HEK293 (cell line): Measurements from ENCODE around the gene SFXN2.
A peak's percentile ranks its signal among the peaks of the same experiment; 100 is the strongest.

Source experiments
- CTCF ChIA-PET: fragments of 350-600 bp; formaldehyde crosslinking; extraction: SDS; loops from one replicate; lab custom pipeline; 2021; ENCODE audit warnings: antibody characterized with exemption; lab: Yijun Ruan, JAX
- POLR2A ChIA-PET: fragments of 300-600 bp; formaldehyde crosslinking; extraction: SDS; loops from one replicate; lab custom pipeline; 2020; ENCODE audit warnings: antibody characterized with exemption, inconsistent platforms; lab: Yijun Ruan, JAX
- H3K27ac ChIP-seq: fragments of 200-500 bp; sonication (Bioruptor generic); 2 replicates; pipeline ENCODE4 v1.5.1; 2014; ENCODE audit warnings: low read depth, low read length, control low read depth, inconsistent platforms; ENCODE audit errors: extremely low read depth
- H3K36me3 ChIP-seq, 2 experiments: fragments of 200-500 bp in 1 of 2; sonication (Bioruptor generic) in 1 of 2; 1 replicate in 1 of 2; 2 replicates in 1 of 2; pipeline ENCODE4 v1.5.1; 2014 to 2017; ENCODE audit warnings: inconsistent platforms in 2 of 2, low read length in 2 of 2; ENCODE audit not compliant: control insufficient read depth in 2 of 2, insufficient read depth in 1 of 2
- H3K4me1 ChIP-seq: fragments of 200-500 bp; sonication (Bioruptor generic); 2 replicates; pipeline ENCODE4 v1.5.1; 2014; ENCODE audit warnings: mild to moderate bottlenecking, low read length, inconsistent platforms; ENCODE audit not compliant: control insufficient read depth, insufficient read depth
- H3K4me3 ChIP-seq: 2 replicates; pipeline ENCODE4 v1.5.1; 2011; ENCODE audit warnings: low read depth, mild to moderate bottlenecking, control low read depth, low read length, moderate library complexity
- H3K9me3 ChIP-seq: fragments of 200-500 bp; sonication (Bioruptor generic); 2 replicates; pipeline ENCODE4 v1.5.1; 2014; ENCODE audit warnings: low read depth, low read length, inconsistent platforms; ENCODE audit not compliant: control insufficient read depth, insufficient read depth
- BCL11B ChIP-seq: fragments of 450-650 bp; formaldehyde crosslinking; IDR thresholded peaks from 2 replicates; pipeline ENCODE4 v1.5.1; 2016; ENCODE audit warnings: low read depth, missing biosample characterization, missing genetic modification characterization
- EGR2 ChIP-seq: fragments of 450-650 bp; formaldehyde crosslinking; IDR thresholded peaks from 2 replicates; pipeline ENCODE4 v1.5.1; 2016; ENCODE audit warnings: low read depth, missing biosample characterization, missing genetic modification characterization
- SCRT1 ChIP-seq: fragments of 450-650 bp; formaldehyde crosslinking; IDR thresholded peaks from 2 replicates; pipeline ENCODE4 v1.5.1; 2016; ENCODE audit warnings: missing biosample characterization, missing genetic modification characterization, borderline replicate concordance
- TSHZ1 ChIP-seq: fragments of 450-650 bp; formaldehyde crosslinking; IDR thresholded peaks from 2 replicates; pipeline ENCODE4 v1.5.1; 2016; ENCODE audit warnings: missing biosample characterization, missing genetic modification characterization, borderline replicate concordance
- ZBTB10 ChIP-seq: fragments of 450-650 bp; formaldehyde crosslinking; IDR thresholded peaks from 2 replicates; pipeline ENCODE4 v1.5.1; 2016; ENCODE audit warnings: missing biosample characterization, missing genetic modification characterization
- ZBTB21 ChIP-seq: fragments of 450-650 bp; formaldehyde crosslinking; IDR thresholded peaks from 2 replicates; pipeline ENCODE4 v1.5.1; 2017; ENCODE audit warnings: missing biosample characterization, missing genetic modification characterization
- ZNF10 ChIP-seq: fragments of 450-650 bp; formaldehyde crosslinking; IDR thresholded peaks from 2 replicates; pipeline ENCODE4 v1.5.1; 2017; ENCODE audit warnings: missing biosample characterization, missing genetic modification characterization
- ZNF121 ChIP-seq: fragments of 450-650 bp; formaldehyde crosslinking; IDR thresholded peaks from 2 replicates; pipeline ENCODE4 v1.5.1; 2016; ENCODE audit warnings: missing biosample characterization, missing genetic modification characterization
- ZNF133 ChIP-seq: fragments of 450-650 bp; formaldehyde crosslinking; IDR thresholded peaks from 2 replicates; pipeline ENCODE4 v1.5.1; 2016; ENCODE audit warnings: missing biosample characterization, missing genetic modification characterization
- ZNF148 ChIP-seq: fragments of 450-650 bp; formaldehyde crosslinking; IDR thresholded peaks from 2 replicates; pipeline ENCODE4 v1.5.0; 2017; ENCODE audit warnings: missing biosample characterization, missing genetic modification characterization, borderline replicate concordance
- ZNF24 ChIP-seq: fragments of 450-650 bp; formaldehyde crosslinking; IDR thresholded peaks from 2 replicates; pipeline ENCODE4 v1.5.1; 2016; ENCODE audit warnings: missing biosample characterization, missing genetic modification characterization
- ZNF26 ChIP-seq: fragments of 450-650 bp; formaldehyde crosslinking; IDR thresholded peaks from 2 replicates; pipeline ENCODE4 v1.5.1; 2016; ENCODE audit warnings: missing biosample characterization, missing genetic modification characterization
- ZNF341 ChIP-seq: fragments of 450-650 bp; formaldehyde crosslinking; IDR thresholded peaks from 2 replicates; pipeline ENCODE4; 2016; ENCODE audit warnings: low read depth, missing biosample characterization, missing genetic modification characterization
- ZNF398 ChIP-seq: fragments of 450-650 bp; formaldehyde crosslinking; IDR thresholded peaks from 2 replicates; pipeline ENCODE4 v1.5.1; 2017; ENCODE audit warnings: missing biosample characterization, missing genetic modification characterization
- ZNF549 ChIP-seq: fragments of 450-650 bp; IDR thresholded peaks from 2 replicates; pipeline ENCODE4 v1.5.1; 2018; ENCODE audit warnings: missing biosample characterization, missing genetic modification characterization, mild to moderate bottlenecking, inconsistent platforms, moderate library complexity
- ZNF600 ChIP-seq: fragments of 450-650 bp; formaldehyde crosslinking; IDR thresholded peaks from 2 replicates; pipeline ENCODE4 v1.5.1; 2016; ENCODE audit warnings: missing biosample characterization, missing genetic modification characterization
- ZSCAN23 ChIP-seq: fragments of 450-650 bp; formaldehyde crosslinking; IDR thresholded peaks from 2 replicates; pipeline ENCODE4 v1.5.1; 2016; ENCODE audit warnings: missing biosample characterization, missing genetic modification characterization

SFXN2 gene

GRCh38 chr10:102770108-102770482 is 55.7 kb downstream of the SFXN2 start (continued):
- TF ChIP-seq ZNF341 (tag by site-specific recombination): no peak

- no peak overlapping the region for H3K27ac ChIP-seq
- peaks cover 33% of the 10 kb centered on the region for H3K4me1 ChIP-seq
- H3K4me3 ChIP-seq: no peak overlapping the region
- H3K9me3 ChIP-seq: no peaks in the 10 kb centered on the region
- TF ChIP-seq EGR2 (no peak), ZNF24 (tag by site-specific recombination) (no peak), ZSCAN23 (tag by site-specific recombination) (no peak), ZNF600 (tag by site-specific recombination) (0 out of 2 replicates have a peak, but pooled peaks have one; percentile 16), ZNF10 (tag by site-specific recombination) (no peak), ZNF148 (tag by site-specific recombination) (no peak), ZBTB10 (tag by site-specific recombination) (no peak)
- no peaks in the 10 kb centered on the region for H3K36me3 ChIP-seq
- ChIA-PET POLR2A (no interaction called here), CTCF (interaction anchor here (0.6 kb wide), 2 partner anchors 15 to 142 kb away, joined by 3 read pairs; no protein-coding TSS in a partner anchor)
These were observed 56.4 kb downstream of the SFXN2 start for GRCh38 chr10:102770792-102771191.

- CTCF ChIA-PET: interaction anchor here (0.9 to 1.1 kb wide), 2 partner anchors 20 to 22 kb away, joined by 4 to 7 read pairs; no protein-coding TSS in a partner anchor
- Histone ChIP-seq H3K4me3 (no peak overlapping the region), H3K4me1 (peaks cover 31% of the 10 kb centered on the region), H3K9me3 (no peaks in the 10 kb centered on the region), H3K27ac (no peak overlapping the region), H3K36me3 (no peaks in the 10 kb centered on the region)
- TF ChIP-seq ZNF121 (tag by site-specific recombination) (0 out of 2 replicates have a peak, but pooled peaks have one; percentile 70), ZNF398 (tag by site-specific recombination) (no peak)
- POLR2A ChIA-PET: no interaction called here
These were observed 58.9 kb downstream of the SFXN2 start for GRCh38 chr10:102773320-102773719.

- Histone ChIP-seq H3K4me3 (no peak overlapping the region), H3K9me3 (no peaks in the 10 kb centered on the region), H3K4me1 (peaks cover 31% of the 10 kb centered on the region), H3K27ac (no peak overlapping the region), H3K36me3 (no peaks in the 10 kb centered on the region)
- ChIA-PET CTCF (interaction anchor here (1.0 to 3.8 kb wide), 2 partner anchors 8 to 21 kb away, joined by 3 to 22 read pairs; no protein-coding TSS in a partner anchor), POLR2A (no interaction called here)
- TF ChIP-seq BCL11B: no peak
- no peak for TF ChIP-seq ZNF549 (tag by site-specific recombination)
- TF ChIP-seq SCRT1: no peak
- no peak for TF ChIP-seq ZBTB21
- no peak for TF ChIP-seq ZNF133
- TF ChIP-seq ZNF26 (tag by site-specific recombination): no peak
- TF ChIP-seq TSHZ1 (tag by site-specific recombination): no peak
These were observed 59.5 kb downstream of the SFXN2 start for GRCh38 chr10:102773986-102774385.
